HG03565 (cell line): ENCODE data around the gene TMEM245.
"Not testable (repeated sequence)": the region's sequence is repeated elsewhere in the genome, so short reads cannot be mapped to it uniquely, and the experiment has no call there.

Source experiments
- ATAC-seq: cut with Tn5 transposase; IDR thresholded peaks from one replicate; pipeline ENCODE4 v1.9.1; 2021; ENCODE audit warnings: mild to moderate bottlenecking, moderate library complexity; ENCODE audit not compliant: unreplicated experiment

Gene TMEM245

GRCh38 chr9:109003116-109003515, 116.6 kb downstream of the TMEM245 start:
- no peak for ATAC-seq

- no peak for ATAC-seq
These were observed 117.6 kb downstream of the TMEM245 start for GRCh38 chr9:109002141-109002540.

GRCh38 chr9:109001275-109001676, 118.5 kb downstream of the TMEM245 start:
- ATAC-seq = no peak

- no peak for ATAC-seq
These were observed 122.6 kb downstream of the TMEM245 start for GRCh38 chr9:108997112-108997511.

GRCh38 chr9:108996643-108997042, 123.1 kb downstream of the TMEM245 start:
- no peak for ATAC-seq

GRCh38 chr9:108994695-108995094, 125.1 kb downstream of the TMEM245 start:
- peak; percentile 81 for ATAC-seq

GRCh38 chr9:108991479-108991878, 128.3 kb downstream of the TMEM245 start:
- no peak for ATAC-seq

GRCh38 chr9:108983885-108984284, 135.9 kb downstream of the TMEM245 start:
- ATAC-seq = no peak

- no peak for ATAC-seq
These were observed 138.9 kb downstream of the TMEM245 start for GRCh38 chr9:108980893-108981292.

- ATAC-seq = no peak
These were observed 141.5 kb downstream of the TMEM245 start for GRCh38 chr9:108978205-108978604.

GRCh38 chr9:108973895-108974294, 145.9 kb downstream of the TMEM245 start:
- no peak for ATAC-seq

- ATAC-seq = no peak
These were observed 147.0 kb downstream of the TMEM245 start for GRCh38 chr9:108972626-108973209.

- no peak for ATAC-seq
These were observed 147.6 kb downstream of the TMEM245 start for GRCh38 chr9:108972186-108972585.

GRCh38 chr9:108971392-108971791, 148.4 kb downstream of the TMEM245 start:
- ATAC-seq = not testable (repeated sequence)

- no peak for ATAC-seq
These were observed 151.8 kb downstream of the TMEM245 start for GRCh38 chr9:108967916-108968315.
